ENCODE data around the gene PAX2. TPM values are rescaled to one million over a fixed set of nuclear protein-coding genes. Genes with fewer than 3 reads are reported as not detected.

The PAX2 gene
- total and polyA plus RNA-seq, 12 donors = 0.07 to 0.25 (median 0.10) TPM; not detected in 8

GRCh38 chr10:100715445-100716385 is 29.7 kb upstream of the PAX2 start:
- WGBS, 4 donors = 26 to 31% (median 27%) methylated on average over 48 to 66 of the region's 66 CpGs
- H3K27me3 ChIP-seq = peaks cover 68% of the 10 kb centered on the region
- DNase-seq = no peak

DNA sequence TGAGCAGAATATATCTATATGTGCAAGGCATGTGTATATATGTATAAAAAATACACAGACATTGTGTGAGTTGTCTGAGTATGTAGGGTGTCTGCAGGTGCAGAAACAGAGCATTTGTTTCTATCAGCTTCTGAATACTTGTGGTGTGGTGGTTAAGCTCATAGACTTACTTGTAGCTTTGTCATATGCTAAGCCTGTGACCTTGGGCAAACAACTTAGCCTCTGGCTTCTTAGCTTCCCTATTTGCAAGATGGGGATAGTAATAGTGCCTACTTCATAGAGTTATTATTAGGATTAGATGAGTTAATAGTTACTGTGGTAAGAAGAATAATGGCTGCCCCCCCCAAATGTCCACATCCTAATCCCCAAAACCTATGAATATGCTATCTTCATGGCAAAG is 28.2 kb upstream of the PAX2 start:
- no peak for TF ChIP-seq CTCF (IDR thresholded peaks at IDR 0.05)
- no peak for TF ChIP-seq POLR2A (IDR thresholded peaks at IDR 0.05)
- intact Hi-C loops (cut with DNase I) = no loop called here
- DNase-seq = no peak

More at GRCh38 chr10:100715445-100716385, 29.7 kb upstream of the PAX2 start:
- H3K4me3 ChIP-seq = peak overlapping the region in 1 of 4 donors; percentile 36
- intact Hi-C loops (cut with DNase I) = no loop called here
- H3K4me1 ChIP-seq (replicated peaks in 1 of 2) = no peaks in the 10 kb centered on the region
- H3K9me3 ChIP-seq (replicated peaks in 1 of 3) = no peaks in the 10 kb centered on the region
- no peak for TF ChIP-seq CTCF (IDR thresholded peaks at IDR 0.05)
- no peak for TF ChIP-seq POLR2A (IDR thresholded peaks at IDR 0.05)
- H3K27ac ChIP-seq = no peak overlapping the region
- no peaks in the 10 kb centered on the region for H3K36me3 ChIP-seq (replicated peaks in 1 of 2)

GRCh38 chr10:100718197-100718742 is 27.1 kb upstream of the PAX2 start:
- DNase-seq = no peak
- intact Hi-C loops (cut with DNase I) = no loop called here
- Histone ChIP-seq H3K4me1 (replicated peaks in 1 of 2) (no peaks in the 10 kb centered on the region), H3K36me3 (replicated peaks in 1 of 2) (no peaks in the 10 kb centered on the region), H3K27ac (no peak overlapping the region), H3K9me3 (replicated peaks in 1 of 3) (no peaks in the 10 kb centered on the region), H3K4me3 (no peak overlapping the region), H3K27me3 (peaks cover 61% of the 10 kb centered on the region)
- TF ChIP-seq POLR2A (IDR thresholded peaks at IDR 0.05) (no peak), CTCF (IDR thresholded peaks at IDR 0.05) (no peak)
- WGBS, 4 donors = 84 to 94% (median 88%) methylated on average over 1 of the region's 1 CpG

More for the DNA sequence above, 28.2 kb upstream of the PAX2 start:
- no peaks in the 10 kb centered on the region for H3K36me3 ChIP-seq (replicated peaks in 1 of 2)
- H3K9me3 ChIP-seq (replicated peaks in 1 of 3) = no peaks in the 10 kb centered on the region
- H3K4me3 ChIP-seq = no peak overlapping the region
- H3K4me1 ChIP-seq (replicated peaks in 1 of 2) = no peaks in the 10 kb centered on the region
- no peak overlapping the region for H3K27ac ChIP-seq
- H3K27me3 ChIP-seq = peaks cover 59% of the 10 kb centered on the region

- intact Hi-C loops (cut with DNase I) = no loop called here
- no peak for DNase-seq
- no peak overlapping the region for H3K27ac ChIP-seq
- peaks cover 71% of the 10 kb centered on the region for H3K27me3 ChIP-seq
- no peak for TF ChIP-seq CTCF (IDR thresholded peaks at IDR 0.05)
- TF ChIP-seq POLR2A (IDR thresholded peaks at IDR 0.05) = no peak
- no peaks in the 10 kb centered on the region for H3K36me3 ChIP-seq (replicated peaks in 1 of 2)
- peaks cover 0 to 4% of the 10 kb centered on the region in 2 donors for H3K4me1 ChIP-seq (replicated peaks in 1 of 2)
- no peaks in the 10 kb centered on the region for H3K9me3 ChIP-seq (replicated peaks in 1 of 3)
- no peak overlapping the region for H3K4me3 ChIP-seq
- WGBS, 4 donors = 78 to 87% (median 85%) methylated on average over 5 of the region's 5 CpGs
Observed at GRCh38 chr10:100723180-100723579, 22.2 kb upstream of the PAX2 start.

Data from adrenal gland (tissue), 12 donors.